ENCODE data around the gene RTRAF.

DNA sequence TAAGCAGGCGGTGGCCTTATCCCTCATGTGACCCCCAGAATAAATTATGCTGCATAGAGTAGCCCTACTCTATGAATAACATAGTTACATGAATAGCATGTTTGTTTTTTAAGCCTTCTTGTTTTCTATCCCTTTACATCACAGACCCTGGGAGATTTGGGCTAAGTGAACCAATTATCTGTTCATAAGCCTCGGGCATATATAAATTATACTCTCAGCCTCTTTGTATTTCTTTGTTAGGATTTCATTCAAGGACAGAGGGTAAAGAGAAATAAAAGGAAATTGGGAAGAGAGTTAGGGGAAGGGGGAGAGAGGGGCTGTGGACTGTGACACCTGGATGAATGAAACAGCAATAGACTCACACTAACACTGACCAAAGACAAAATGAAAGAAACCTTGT is 35.3 kb upstream of the RTRAF start:
- TF ChIP-seq, protein P1, sequence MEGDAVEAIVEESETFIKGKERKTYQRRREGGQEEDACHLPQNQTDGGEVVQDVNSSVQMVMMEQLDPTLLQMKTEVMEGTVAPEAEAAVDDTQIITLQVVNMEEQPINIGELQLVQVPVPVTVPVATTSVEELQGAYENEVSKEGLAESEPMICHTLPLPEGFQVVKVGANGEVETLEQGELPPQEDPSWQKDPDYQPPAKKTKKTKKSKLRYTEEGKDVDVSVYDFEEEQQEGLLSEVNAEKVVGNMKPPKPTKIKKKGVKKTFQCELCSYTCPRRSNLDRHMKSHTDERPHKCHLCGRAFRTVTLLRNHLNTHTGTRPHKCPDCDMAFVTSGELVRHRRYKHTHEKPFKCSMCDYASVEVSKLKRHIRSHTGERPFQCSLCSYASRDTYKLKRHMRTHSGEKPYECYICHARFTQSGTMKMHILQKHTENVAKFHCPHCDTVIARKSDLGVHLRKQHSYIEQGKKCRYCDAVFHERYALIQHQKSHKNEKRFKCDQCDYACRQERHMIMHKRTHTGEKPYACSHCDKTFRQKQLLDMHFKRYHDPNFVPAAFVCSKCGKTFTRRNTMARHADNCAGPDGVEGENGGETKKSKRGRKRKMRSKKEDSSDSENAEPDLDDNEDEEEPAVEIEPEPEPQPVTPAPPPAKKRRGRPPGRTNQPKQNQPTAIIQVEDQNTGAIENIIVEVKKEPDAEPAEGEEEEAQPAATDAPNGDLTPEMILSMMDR (IDR thresholded peaks at IDR 0.05) = no peak
- TF ChIP-seq POLR2A (IDR thresholded peaks at IDR 0.05) = no peak

Data from upper lobe of left lung (tissue), 4 donors.